HEK293T (cell line): ENCODE results near the gene INPP5E.

Source experiments
- CTCF ChIA-PET: fragments of 350-600 bp; formaldehyde crosslinking; extraction: SDS; loops from one replicate; lab custom pipeline; 2021; ENCODE audit warnings: antibody characterized with exemption, inconsistent platforms; lab: Yijun Ruan, JAX
- POLR2A ChIA-PET: fragments of 350-600 bp; formaldehyde crosslinking; extraction: SDS; loops from one replicate; lab custom pipeline; 2020; ENCODE audit warnings: antibody characterized with exemption, inconsistent platforms; lab: Yijun Ruan, JAX
- DNase-seq: peaks from one replicate; pipeline ENCODE4 v3.0.0; 2012; ENCODE audit warnings: mixed read lengths; ENCODE audit errors: extremely low spot score
- ARNT ChIP-seq: fragments of 450-650 bp; IDR thresholded peaks from 2 replicates; pipeline ENCODE4 v1.6.1; 2017; ENCODE audit warnings: mild to moderate bottlenecking
- BHLHE40 ChIP-seq: fragments of 450-650 bp; IDR thresholded peaks from 2 replicates; pipeline ENCODE4 v1.6.1; 2016; ENCODE audit warnings: mild to moderate bottlenecking, moderate library complexity, borderline replicate concordance
- CTBP1 ChIP-seq: fragments of 450-650 bp; IDR thresholded peaks from 2 replicates; pipeline ENCODE4 v1.6.1; 2016; ENCODE audit warnings: borderline replicate concordance
- ELF4 ChIP-seq: fragments of 450-650 bp; IDR thresholded peaks from 2 replicates; pipeline ENCODE4 v1.6.1; 2017; ENCODE audit warnings: antibody characterized with exemption
- FOXA1 ChIP-seq: fragments of 450-650 bp; IDR thresholded peaks from 2 replicates; pipeline ENCODE4 v1.6.1; 2016; ENCODE audit warnings: mild to moderate bottlenecking
- FOXK2 ChIP-seq: fragments of 450-650 bp; IDR thresholded peaks from 2 replicates; pipeline ENCODE4 v1.6.1; 2016; ENCODE audit warnings: mild to moderate bottlenecking
- FOXM1 ChIP-seq: fragments of 450-650 bp; IDR thresholded peaks from 2 replicates; pipeline ENCODE4 v1.6.1; 2017; ENCODE audit warnings: mild to moderate bottlenecking, borderline replicate concordance
- HDGF ChIP-seq: fragments of 450-650 bp; IDR thresholded peaks from 2 replicates; pipeline ENCODE4 v1.6.1; 2017; ENCODE audit warnings: antibody characterized with exemption, borderline replicate concordance
- L3MBTL2 ChIP-seq: fragments of 450-650 bp; conservative IDR thresholded peaks from 2 replicates; pipeline ENCODE4 v1.6.1; 2016; ENCODE audit warnings: mild to moderate bottlenecking
- LEF1 ChIP-seq: fragments of 450-650 bp; IDR thresholded peaks from 2 replicates; pipeline ENCODE4 v1.6.1; 2017; ENCODE audit warnings: mild to moderate bottlenecking, borderline replicate concordance
- NFRKB ChIP-seq: fragments of 450-650 bp; IDR thresholded peaks from 2 replicates; pipeline ENCODE4 v1.6.1; 2016; ENCODE audit warnings: mild to moderate bottlenecking, moderate library complexity
- SP1 ChIP-seq: fragments of 450-650 bp; IDR thresholded peaks from 2 replicates; pipeline ENCODE4 v1.6.1; 2017
- SUZ12 ChIP-seq: fragments of 450-650 bp; IDR thresholded peaks from 2 replicates; pipeline ENCODE4 v1.6.1; 2016; ENCODE audit warnings: mild to moderate bottlenecking
- TARDBP ChIP-seq: fragments of 450-650 bp; IDR thresholded peaks from 2 replicates; pipeline ENCODE4 v1.6.1; 2016
- ZNF384 ChIP-seq: fragments of 450-650 bp; IDR thresholded peaks from 2 replicates; pipeline ENCODE4 v1.6.1; 2016
- TF ChIP-seq, protein P1 (sequence below): fragments of 450-650 bp; IDR thresholded peaks from 2 replicates; pipeline ENCODE4 v1.6.1; 2016

Gene INPP5E

DNA sequence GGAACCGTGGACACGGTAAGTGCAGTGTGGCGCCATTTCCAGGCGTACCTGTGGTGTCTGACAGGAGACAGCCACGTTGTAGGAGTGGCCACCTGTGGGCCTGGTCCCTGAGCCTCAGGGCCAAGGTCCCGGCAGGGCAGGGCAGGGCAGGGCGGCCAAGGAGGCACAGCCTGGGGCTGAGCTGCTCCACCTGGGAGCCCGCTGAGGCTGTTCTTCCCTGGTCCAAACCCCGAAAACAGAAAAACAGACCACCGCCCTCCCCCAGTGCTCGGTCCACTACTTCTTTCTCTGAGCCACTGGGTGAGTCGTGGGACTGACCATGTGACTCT, 20.6 kb downstream of the INPP5E start:
- CTCF ChIA-PET: no interaction called here
- no peak for DNase-seq
- POLR2A ChIA-PET: no interaction called here
- TF ChIP-seq LEF1 (no peak), SUZ12 (no peak), FOXA1 (no peak), CTBP1 (no peak), FOXM1 (no peak), ZNF384 (no peak), SP1 (no peak), TARDBP (no peak), BHLHE40 (no peak), ELF4 (no peak), FOXK2 (no peak), NFRKB (no peak), L3MBTL2 (no peak), HDGF (no peak), ARNT (no peak)
- TF ChIP-seq, protein P1, sequence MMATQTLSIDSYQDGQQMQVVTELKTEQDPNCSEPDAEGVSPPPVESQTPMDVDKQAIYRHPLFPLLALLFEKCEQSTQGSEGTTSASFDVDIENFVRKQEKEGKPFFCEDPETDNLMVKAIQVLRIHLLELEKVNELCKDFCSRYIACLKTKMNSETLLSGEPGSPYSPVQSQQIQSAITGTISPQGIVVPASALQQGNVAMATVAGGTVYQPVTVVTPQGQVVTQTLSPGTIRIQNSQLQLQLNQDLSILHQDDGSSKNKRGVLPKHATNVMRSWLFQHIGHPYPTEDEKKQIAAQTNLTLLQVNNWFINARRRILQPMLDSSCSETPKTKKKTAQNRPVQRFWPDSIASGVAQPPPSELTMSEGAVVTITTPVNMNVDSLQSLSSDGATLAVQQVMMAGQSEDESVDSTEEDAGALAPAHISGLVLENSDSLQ: no peak

DNA sequence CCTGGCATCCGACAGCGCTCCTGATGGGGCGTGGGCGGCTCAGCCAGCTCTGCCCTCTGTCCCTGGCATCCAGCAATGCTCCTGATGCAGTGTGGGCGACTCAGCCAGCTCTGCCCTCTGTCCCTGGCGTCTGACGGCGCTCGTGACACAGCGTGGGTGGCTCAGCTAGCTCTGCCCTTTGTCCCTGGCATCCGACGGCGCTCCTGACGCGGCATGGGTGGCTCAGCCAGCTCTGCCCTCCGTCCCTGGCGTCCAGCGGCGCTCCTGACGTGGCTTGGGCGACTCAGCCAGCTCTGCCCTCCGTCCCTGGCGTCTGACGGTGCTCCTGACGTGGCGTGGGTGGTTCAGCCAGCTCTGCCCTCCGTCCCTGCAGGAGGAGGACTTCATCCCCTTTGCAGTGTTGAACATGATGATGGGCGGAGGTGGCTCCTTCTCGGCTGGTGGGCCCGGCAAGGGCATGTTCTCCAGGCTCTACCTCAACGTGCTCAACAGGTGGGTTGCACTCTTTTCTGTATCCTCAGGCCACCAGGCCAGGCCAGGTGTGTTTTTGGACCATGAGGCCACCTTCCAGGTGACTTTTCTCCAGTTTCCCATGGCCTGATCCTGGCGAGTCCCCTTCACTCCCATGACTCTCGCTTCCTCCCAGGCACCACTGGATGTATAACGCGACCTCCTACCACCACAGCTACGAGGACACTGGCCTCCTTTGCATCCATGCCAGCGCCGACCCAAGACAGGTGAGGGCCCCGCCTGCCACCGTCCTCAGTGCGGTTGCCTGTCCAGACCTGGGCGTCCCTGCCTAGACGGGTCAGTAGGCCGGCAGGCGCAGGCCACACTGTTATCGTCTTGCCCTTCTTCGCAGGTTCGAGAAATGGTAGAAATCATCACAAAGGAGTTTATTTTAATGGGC, 21.2 kb downstream of the INPP5E start:
- no peak for DNase-seq
- TF ChIP-seq FOXM1 (no peak), LEF1 (no peak), CTBP1 (no peak), TARDBP (no peak), SUZ12 (no peak), HDGF (no peak), ELF4 (no peak), FOXA1 (no peak), ARNT (no peak), BHLHE40 (no peak), ZNF384 (no peak), NFRKB (no peak), FOXK2 (no peak), L3MBTL2 (no peak)
- TF ChIP-seq, protein P1: no peak
- ChIA-PET POLR2A (no interaction called here), CTCF (no interaction called here)

GRCh38 chr9:136416914-136417313, 22.7 kb downstream of the INPP5E start:
- ChIA-PET CTCF (no interaction called here), POLR2A (no interaction called here)
- DNase-seq: no peak
- no peak for TF ChIP-seq FOXM1
- no peak for TF ChIP-seq CTBP1
- no peak for TF ChIP-seq FOXK2
- TF ChIP-seq TARDBP: no peak
- no peak for TF ChIP-seq NFRKB
- TF ChIP-seq, protein P1: no peak
- no peak for TF ChIP-seq SUZ12
- no peak for TF ChIP-seq HDGF
- TF ChIP-seq BHLHE40: no peak
- TF ChIP-seq ELF4: no peak

DNA sequence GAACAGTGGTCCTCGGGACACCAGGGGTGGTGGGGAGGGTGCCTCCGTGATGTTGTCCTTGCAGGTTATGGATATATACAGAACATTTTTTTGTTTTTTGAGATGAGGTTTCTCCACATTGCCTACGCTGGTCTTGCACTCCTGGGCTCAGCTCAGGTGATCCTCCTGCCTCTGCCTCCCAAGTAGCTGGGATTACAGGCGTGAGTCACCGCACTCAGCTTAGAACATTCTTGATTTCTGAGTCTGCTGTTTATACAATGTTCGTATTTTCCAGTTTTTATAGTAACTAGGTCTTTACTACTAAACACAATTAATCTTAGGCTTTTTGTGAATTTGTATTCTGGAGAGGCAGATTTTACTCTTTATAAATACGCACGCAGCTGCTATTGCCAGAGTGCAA, 23.2 kb downstream of the INPP5E start:
- ChIA-PET CTCF (no interaction called here), POLR2A (no interaction called here)
- no peak for DNase-seq
- TF ChIP-seq FOXK2 (no peak), HDGF (no peak), ELF4 (no peak), ARNT (no peak), LEF1 (no peak), SUZ12 (no peak), ZNF384 (no peak), TARDBP (no peak), SP1 (no peak), FOXA1 (no peak), BHLHE40 (no peak), FOXM1 (no peak), L3MBTL2 (no peak), NFRKB (no peak)
- TF ChIP-seq, protein P1: no peak

- ChIA-PET POLR2A (interaction anchor here (1.1 kb wide), 1 partner anchor 49 kb away, joined by 3 read pairs; the partner anchor contains the start of gene DNLZ), CTCF (no interaction called here)
- TF ChIP-seq CTBP1 (no peak), FOXA1 (no peak)
- DNase-seq: no peak
Measured at GRCh38 chr9:136412962-136413361, 26.7 kb downstream of the INPP5E start.
